Measurements from ENCODE around the gene NFKBIL1.

GRCh38 chr6:31543639-31544038 is 3.8 kb upstream of the NFKBIL1 start:
- no peak for TF ChIP-seq ZBTB33 (CRISPR knock-in tag; IDR thresholded peaks at IDR 0.05)
- no peak for TF ChIP-seq JUN (IDR thresholded peaks at IDR 0.05; ENCODE audit: borderline replicate concordance, low read depth, low read length)
- TF ChIP-seq JUN (CRISPR knock-in tag; IDR thresholded peaks at IDR 0.05; ENCODE audit: borderline replicate concordance): no peak
- no peak for TF ChIP-seq ZKSCAN1 (IDR thresholded peaks at IDR 0.05; ENCODE audit: low read depth, low read length)
